ENCODE measurements around the gene BMPR1A. TPM values are rescaled to one million over a fixed set of nuclear protein-coding genes. Genes with fewer than 3 reads are reported as not detected.

Gene BMPR1A
- total and polyA plus RNA-seq, 4 donors = 2.2 to 16.0 (median 8.9) TPM

DNA sequence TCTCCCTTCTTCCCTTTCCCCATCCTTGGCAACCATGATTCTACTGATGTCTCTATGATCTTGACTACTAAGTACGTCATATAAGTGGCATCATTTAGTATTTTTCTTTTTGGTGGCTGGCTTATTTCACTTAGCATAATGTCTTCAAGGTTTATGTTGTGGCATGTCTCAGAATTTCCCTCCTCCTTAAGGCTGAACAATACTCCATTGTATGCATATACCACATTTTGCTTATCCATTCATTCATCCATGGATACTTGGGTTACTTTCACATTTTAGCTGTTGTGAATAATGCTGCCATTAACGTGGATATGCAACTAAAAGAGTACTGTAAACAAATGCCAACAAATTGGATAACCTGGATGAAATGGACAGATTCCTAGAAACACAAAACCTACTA is 60.8 kb downstream of the BMPR1A start:
- Histone ChIP-seq H3K27ac (ENCODE audit: low read depth in 1 of 2, low read length in 2 of 2) (no peak overlapping the region), H3K4me1 (ENCODE audit: control insufficient read depth in 4 of 4, insufficient read depth in 4 of 4, low read length in 3 of 4) (no peaks in the 10 kb centered on the region), H3K27me3 (ENCODE audit: control insufficient read depth in 4 of 4, insufficient read depth in 4 of 4, low read length in 3 of 4) (no peaks in the 10 kb centered on the region), H3K9ac (ENCODE audit: low read depth in 1 of 2, low read length in 2 of 2) (no peak overlapping the region), H3K4me3 (ENCODE audit: low read depth in 1 of 3, low read length in 3 of 3) (no peak overlapping the region), H3K36me3 (ENCODE audit: control insufficient read depth in 4 of 4, insufficient read depth in 3 of 4, low read depth in 1 of 4, low read length in 3 of 4) (no peaks in the 10 kb centered on the region), H3K9me3 (ENCODE audit: control insufficient read depth in 4 of 4, low read length in 3 of 4) (no peaks in the 10 kb centered on the region)
- no peak for DNase-seq (ENCODE audit: low spot score)
- 92% methylated on average over 2 of the region's 2 CpGs for WGBS
- TF ChIP-seq YY1 (IDR thresholded peaks at IDR 0.05) (no peak), SP1 (IDR thresholded peaks at IDR 0.05) (no peak), FOXA2 (IDR thresholded peaks at IDR 0.05) (no peak)
- TF ChIP-seq, protein P1, sequence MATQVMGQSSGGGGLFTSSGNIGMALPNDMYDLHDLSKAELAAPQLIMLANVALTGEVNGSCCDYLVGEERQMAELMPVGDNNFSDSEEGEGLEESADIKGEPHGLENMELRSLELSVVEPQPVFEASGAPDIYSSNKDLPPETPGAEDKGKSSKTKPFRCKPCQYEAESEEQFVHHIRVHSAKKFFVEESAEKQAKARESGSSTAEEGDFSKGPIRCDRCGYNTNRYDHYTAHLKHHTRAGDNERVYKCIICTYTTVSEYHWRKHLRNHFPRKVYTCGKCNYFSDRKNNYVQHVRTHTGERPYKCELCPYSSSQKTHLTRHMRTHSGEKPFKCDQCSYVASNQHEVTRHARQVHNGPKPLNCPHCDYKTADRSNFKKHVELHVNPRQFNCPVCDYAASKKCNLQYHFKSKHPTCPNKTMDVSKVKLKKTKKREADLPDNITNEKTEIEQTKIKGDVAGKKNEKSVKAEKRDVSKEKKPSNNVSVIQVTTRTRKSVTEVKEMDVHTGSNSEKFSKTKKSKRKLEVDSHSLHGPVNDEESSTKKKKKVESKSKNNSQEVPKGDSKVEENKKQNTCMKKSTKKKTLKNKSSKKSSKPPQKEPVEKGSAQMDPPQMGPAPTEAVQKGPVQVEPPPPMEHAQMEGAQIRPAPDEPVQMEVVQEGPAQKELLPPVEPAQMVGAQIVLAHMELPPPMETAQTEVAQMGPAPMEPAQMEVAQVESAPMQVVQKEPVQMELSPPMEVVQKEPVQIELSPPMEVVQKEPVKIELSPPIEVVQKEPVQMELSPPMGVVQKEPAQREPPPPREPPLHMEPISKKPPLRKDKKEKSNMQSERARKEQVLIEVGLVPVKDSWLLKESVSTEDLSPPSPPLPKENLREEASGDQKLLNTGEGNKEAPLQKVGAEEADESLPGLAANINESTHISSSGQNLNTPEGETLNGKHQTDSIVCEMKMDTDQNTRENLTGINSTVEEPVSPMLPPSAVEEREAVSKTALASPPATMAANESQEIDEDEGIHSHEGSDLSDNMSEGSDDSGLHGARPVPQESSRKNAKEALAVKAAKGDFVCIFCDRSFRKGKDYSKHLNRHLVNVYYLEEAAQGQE (IDR thresholded peaks at IDR 0.05) = no peak
- TF ChIP-seq, protein P2, sequence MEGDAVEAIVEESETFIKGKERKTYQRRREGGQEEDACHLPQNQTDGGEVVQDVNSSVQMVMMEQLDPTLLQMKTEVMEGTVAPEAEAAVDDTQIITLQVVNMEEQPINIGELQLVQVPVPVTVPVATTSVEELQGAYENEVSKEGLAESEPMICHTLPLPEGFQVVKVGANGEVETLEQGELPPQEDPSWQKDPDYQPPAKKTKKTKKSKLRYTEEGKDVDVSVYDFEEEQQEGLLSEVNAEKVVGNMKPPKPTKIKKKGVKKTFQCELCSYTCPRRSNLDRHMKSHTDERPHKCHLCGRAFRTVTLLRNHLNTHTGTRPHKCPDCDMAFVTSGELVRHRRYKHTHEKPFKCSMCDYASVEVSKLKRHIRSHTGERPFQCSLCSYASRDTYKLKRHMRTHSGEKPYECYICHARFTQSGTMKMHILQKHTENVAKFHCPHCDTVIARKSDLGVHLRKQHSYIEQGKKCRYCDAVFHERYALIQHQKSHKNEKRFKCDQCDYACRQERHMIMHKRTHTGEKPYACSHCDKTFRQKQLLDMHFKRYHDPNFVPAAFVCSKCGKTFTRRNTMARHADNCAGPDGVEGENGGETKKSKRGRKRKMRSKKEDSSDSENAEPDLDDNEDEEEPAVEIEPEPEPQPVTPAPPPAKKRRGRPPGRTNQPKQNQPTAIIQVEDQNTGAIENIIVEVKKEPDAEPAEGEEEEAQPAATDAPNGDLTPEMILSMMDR (IDR thresholded peaks at IDR 0.05; ENCODE audit: low read depth, low read length, missing input control) = no peak

DNA sequence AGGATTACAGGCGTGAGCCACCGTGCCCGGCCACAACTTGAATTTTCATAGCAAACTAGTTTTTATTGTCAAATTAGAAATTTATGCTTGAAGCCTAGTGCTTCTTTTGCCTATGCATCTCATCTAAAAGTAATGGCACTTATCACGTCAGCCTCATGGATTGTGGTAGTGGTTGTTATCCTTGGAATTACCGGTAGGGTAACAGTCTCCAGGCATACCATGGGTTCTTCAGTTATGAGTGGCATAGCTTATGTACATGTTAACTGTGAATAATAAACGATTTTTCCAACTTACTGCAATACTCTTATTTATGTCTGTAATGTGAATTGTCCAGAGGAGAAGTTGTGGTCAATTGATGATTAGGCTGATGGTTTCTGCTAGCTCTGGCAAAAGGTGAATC is 63.1 kb downstream of the BMPR1A start:
- no peak for TF ChIP-seq RAD21 (IDR thresholded peaks at IDR 0.05)
- no peak for TF ChIP-seq JUND (IDR thresholded peaks at IDR 0.05)
- no peak for TF ChIP-seq HNF4A (conservative IDR thresholded peaks at IDR 0.05)

DNA sequence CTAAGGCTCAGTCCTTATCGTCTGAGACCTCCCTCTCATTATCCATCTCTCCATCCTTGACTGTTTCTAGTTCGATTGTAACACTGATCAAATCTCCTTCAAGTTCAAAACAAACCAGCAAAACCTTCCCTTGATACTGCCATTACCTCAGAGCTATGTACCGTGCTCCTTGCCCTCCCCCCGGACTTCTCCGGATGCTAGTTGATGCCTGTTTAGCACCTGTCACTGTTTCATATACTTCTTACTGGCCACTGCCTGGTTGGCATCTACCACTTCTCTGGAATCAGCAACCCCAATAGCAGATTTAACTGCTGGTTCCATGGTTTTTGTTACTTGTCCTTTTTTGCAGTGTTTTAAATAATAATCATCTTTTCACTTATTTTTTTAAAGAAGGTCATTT is 64.1 kb downstream of the BMPR1A start:
- H3K36me3 ChIP-seq (ENCODE audit: control insufficient read depth in 4 of 4, insufficient read depth in 3 of 4, low read depth in 1 of 4, low read length in 3 of 4) = no peaks in the 10 kb centered on the region
- H3K9me3 ChIP-seq (ENCODE audit: control insufficient read depth in 4 of 4, low read length in 3 of 4) = no peaks in the 10 kb centered on the region
- 94% methylated on average over 5 of the region's 5 CpGs for WGBS
- no peaks in the 10 kb centered on the region for H3K27me3 ChIP-seq (ENCODE audit: control insufficient read depth in 4 of 4, insufficient read depth in 4 of 4, low read length in 3 of 4)
- DNase-seq (ENCODE audit: low spot score) = no peak
- H3K4me1 ChIP-seq (ENCODE audit: control insufficient read depth in 4 of 4, insufficient read depth in 4 of 4, low read length in 3 of 4) = no peaks in the 10 kb centered on the region
- no peak for TF ChIP-seq HNF4G (IDR thresholded peaks at IDR 0.05)
- no peak for TF ChIP-seq SP1 (IDR thresholded peaks at IDR 0.05)
- TF ChIP-seq YY1 (IDR thresholded peaks at IDR 0.05) = no peak
- TF ChIP-seq EGR1 (IDR thresholded peaks at IDR 0.05; ENCODE audit: low read depth in 2 of 2) = no peak
- TF ChIP-seq RXRA (IDR thresholded peaks at IDR 0.05) = no peak
- TF ChIP-seq JUND (IDR thresholded peaks at IDR 0.05) = no peak
- no peak for TF ChIP-seq GABPA (IDR thresholded peaks at IDR 0.05 in 1 of 2, conservative IDR thresholded peaks at IDR 0.05 in 1 of 2)
- TF ChIP-seq, protein P3, sequence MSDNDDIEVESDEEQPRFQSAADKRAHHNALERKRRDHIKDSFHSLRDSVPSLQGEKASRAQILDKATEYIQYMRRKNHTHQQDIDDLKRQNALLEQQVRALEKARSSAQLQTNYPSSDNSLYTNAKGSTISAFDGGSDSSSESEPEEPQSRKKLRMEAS (IDR thresholded peaks at IDR 0.05) = no peak
- TF ChIP-seq FOXA2 (IDR thresholded peaks at IDR 0.05) = no peak
- no peak for TF ChIP-seq FOXA1 (IDR thresholded peaks at IDR 0.05)
- TF ChIP-seq, protein P4, sequence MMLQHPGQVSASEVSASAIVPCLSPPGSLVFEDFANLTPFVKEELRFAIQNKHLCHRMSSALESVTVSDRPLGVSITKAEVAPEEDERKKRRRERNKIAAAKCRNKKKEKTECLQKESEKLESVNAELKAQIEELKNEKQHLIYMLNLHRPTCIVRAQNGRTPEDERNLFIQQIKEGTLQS (IDR thresholded peaks at IDR 0.05) = no peak
- TF ChIP-seq, protein P2 (IDR thresholded peaks at IDR 0.05; ENCODE audit: low read depth, low read length, missing input control) = no peak
- no peak for TF ChIP-seq RAD21 (IDR thresholded peaks at IDR 0.05)
- H3K4me3 ChIP-seq (ENCODE audit: low read depth in 1 of 3, low read length in 3 of 3) = no peak overlapping the region
- no peak overlapping the region for H3K27ac ChIP-seq (ENCODE audit: low read depth in 1 of 2, low read length in 2 of 2)
- no peak overlapping the region for H3K9ac ChIP-seq (ENCODE audit: low read depth in 1 of 2, low read length in 2 of 2)

More for the DNA sequence above, 63.1 kb downstream of the BMPR1A start:
- DNase-seq (ENCODE audit: low spot score) = no peak
- no peaks in the 10 kb centered on the region for H3K9me3 ChIP-seq (ENCODE audit: control insufficient read depth in 4 of 4, low read length in 3 of 4)
- H3K27ac ChIP-seq (ENCODE audit: low read depth in 1 of 2, low read length in 2 of 2) = no peak overlapping the region
- H3K27me3 ChIP-seq (ENCODE audit: control insufficient read depth in 4 of 4, insufficient read depth in 4 of 4, low read length in 3 of 4) = no peaks in the 10 kb centered on the region
- WGBS = 94% methylated on average over 6 of the region's 6 CpGs
- no peaks in the 10 kb centered on the region for H3K36me3 ChIP-seq (ENCODE audit: control insufficient read depth in 4 of 4, insufficient read depth in 3 of 4, low read depth in 1 of 4, low read length in 3 of 4)
- H3K4me3 ChIP-seq (ENCODE audit: low read depth in 1 of 3, low read length in 3 of 3) = no peak overlapping the region
- no peak overlapping the region for H3K9ac ChIP-seq (ENCODE audit: low read depth in 1 of 2, low read length in 2 of 2)
- no peaks in the 10 kb centered on the region for H3K4me1 ChIP-seq (ENCODE audit: control insufficient read depth in 4 of 4, insufficient read depth in 4 of 4, low read length in 3 of 4)
